8988T (cell line): ENCODE results near the gene NPIPB13.
"Not testable (repeated sequence)": the region's sequence is repeated elsewhere in the genome, so short reads cannot be mapped to it uniquely, and the experiment has no call there.

Experiments used
- DNase-seq: peaks from one replicate; pipeline ENCODE4 v3.0.0; 2011

The NPIPB13 gene

DNA sequence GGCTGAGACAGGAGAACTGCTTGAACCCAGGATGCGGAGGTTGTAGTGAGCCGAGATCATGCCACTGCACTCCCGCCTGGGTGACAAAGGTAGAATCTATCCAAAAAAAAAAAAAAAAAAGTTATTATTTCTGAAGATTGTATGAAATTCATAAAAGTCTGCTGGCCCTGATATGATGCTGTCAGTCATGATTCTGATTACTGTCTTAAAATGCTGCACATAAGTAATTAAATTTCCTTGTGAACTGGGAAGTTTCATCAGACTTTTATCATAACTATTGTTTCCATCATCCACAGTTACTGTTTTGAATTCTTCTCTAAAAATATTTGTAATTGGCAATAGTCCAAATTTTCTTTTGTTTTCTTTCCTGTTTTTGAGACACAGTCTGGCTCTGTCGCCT, at the start of gene NPIPB13:
Gene NPIPB13, minus strand, starts transcription at position 101 of the 400 bp plus-strand sequence. CDS start 2,906 bp downstream, outside the sequence.
- DNase-seq = not testable (repeated sequence)

DNA sequence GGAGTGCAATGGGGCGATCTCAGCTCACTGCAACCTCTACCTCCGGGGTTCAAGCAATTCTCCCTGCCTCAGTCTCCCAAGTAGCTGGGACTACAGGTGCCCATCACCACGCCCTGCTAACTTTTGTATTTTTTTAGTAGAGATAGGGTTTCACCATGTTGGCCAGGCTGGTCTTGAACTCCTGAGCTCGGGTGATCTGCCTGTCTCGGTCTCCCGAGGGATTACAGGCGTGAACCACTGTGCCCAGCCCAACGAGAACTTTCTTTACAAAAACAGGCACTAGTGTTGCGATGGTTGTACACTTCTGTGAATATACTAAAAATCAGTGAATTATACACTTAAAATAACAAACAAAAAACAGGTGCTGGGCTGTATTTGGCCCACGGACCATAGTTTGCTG, 34.1 kb upstream of the NPIPB13 start:
- DNase-seq = not testable (repeated sequence)

DNA sequence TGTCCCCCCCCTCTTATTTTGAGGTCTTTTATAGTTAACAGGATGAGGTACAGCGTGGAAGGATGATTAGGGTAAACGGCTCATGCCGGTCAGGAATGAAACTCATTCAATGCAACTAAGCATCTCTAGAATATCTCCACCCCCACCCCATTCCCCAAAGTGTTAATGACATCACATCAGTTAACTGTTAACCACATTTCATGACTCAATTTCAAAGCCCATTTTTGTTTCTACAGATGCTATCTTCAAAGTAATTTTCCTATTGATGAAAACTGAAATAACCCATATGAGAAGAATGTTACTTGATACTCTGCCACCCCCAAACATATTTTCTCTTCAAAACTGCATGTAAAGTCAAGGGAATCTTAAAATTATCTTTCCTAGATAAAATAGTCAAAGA, 30.2 kb upstream of the NPIPB13 start:
- not testable (repeated sequence) for DNase-seq

DNA sequence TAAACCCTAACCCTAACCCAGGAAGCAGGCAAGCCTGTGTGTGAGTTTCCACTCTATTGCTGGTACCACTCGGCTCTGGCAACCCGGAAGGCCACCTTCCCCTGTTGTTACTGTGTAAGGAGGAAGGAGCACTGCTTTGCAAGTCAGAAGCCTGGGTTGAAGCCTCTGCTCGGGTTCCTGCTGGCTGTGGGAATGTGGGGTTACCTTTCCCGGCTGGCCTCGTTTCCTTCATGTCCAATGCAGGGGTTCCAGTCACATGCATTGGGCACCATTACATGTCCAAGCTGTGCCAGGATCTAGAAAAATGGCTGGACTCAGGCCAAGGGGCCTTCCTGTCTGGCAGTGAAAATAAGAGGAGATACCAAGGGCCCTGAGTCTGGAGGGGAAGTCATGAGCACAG, 31.2 kb downstream of the NPIPB13 start:
- not testable (repeated sequence) for DNase-seq

DNA sequence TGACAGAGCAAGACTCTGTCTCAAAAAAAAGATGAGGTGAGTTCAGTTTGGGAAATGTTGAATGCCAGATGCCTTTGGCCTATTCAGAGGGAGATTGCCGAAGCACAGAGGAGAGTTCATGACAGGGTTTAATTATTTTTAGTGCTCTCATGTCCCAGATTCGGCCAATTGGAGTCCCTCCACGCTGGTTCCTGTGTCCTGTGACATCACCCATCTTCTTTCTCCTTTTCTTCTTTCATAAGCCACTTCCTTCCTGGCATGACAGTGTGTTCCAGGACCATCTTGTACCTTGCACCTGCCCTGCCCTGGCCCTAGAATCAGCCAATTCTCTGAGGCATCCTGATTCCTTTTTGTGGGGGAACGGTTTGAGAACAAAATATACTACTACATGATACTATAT, 36.9 kb downstream of the NPIPB13 start:
- DNase-seq = not testable (repeated sequence)

DNA sequence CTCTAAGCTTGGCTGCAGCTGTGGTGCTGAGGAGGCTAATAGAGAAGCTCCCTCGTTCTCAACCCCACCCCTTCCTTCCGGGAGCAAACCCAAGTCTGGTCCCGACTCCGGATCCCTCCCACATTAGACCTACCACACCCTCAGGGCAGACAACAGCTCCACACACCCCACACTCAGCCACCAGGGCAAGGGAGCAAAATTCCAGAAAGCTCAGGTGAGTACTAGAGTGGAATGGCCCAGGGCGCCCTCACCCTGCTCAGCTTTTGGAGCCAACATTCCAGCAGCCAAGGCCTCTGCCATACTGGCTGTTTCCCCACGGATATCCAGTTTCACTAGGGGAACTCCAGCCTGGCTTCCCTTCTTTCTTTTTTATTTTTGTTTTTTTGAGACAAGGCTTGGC, 39.2 kb downstream of the NPIPB13 start:
- DNase-seq = not testable (repeated sequence)

DNA sequence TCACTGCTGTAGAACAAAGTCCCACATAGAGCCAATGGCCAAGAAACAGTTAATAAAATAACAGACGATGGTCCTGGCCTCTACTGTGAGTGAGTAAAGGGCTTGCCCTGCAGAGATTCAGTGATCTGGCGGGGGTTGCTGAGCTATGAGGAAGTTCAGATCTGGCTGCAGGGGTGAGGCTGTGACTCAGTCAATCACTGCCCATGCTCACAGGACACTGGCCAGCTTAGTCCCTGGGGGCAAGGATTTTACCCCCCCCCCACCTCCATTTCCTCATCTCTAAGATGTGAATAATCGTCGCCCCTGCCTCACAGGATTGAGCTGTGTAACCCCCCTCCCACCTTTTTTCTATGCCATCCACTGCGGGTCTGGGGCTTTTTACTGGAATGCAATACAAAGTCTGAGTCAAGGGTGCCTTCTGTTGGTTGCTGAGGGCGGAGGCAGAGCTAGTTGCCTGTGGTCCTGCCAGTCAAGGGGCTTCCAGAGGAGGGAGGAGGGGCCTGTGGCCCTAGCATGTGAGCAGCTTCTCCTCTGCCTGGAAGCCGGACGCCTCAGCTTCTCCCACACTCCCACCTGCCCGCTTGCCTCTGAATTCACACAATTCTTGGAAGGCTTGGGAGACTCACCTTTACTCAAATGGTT, 41.1 kb downstream of the NPIPB13 start:
- not testable (repeated sequence) for DNase-seq

DNA sequence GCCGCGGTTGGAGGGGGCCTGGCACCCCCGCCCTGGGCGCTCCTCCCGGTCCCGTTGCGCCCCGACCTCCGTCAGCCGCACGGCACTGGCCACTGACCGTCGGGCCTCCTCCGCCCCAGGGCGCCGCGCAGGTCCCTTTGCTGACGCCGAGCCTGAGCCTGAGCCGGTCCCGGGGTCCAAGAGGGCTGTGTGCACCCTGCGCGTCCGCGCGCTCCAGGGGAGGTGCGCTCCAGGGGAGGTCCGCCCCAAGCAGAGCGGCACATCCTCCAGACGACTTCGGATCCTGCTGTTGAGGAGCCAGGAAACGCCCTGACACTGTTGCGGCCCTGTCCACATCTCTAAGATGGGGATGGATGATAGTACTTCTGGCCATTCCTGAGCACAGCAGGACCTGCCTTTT, 42.0 kb downstream of the NPIPB13 start:
- DNase-seq = not testable (repeated sequence)

DNA sequence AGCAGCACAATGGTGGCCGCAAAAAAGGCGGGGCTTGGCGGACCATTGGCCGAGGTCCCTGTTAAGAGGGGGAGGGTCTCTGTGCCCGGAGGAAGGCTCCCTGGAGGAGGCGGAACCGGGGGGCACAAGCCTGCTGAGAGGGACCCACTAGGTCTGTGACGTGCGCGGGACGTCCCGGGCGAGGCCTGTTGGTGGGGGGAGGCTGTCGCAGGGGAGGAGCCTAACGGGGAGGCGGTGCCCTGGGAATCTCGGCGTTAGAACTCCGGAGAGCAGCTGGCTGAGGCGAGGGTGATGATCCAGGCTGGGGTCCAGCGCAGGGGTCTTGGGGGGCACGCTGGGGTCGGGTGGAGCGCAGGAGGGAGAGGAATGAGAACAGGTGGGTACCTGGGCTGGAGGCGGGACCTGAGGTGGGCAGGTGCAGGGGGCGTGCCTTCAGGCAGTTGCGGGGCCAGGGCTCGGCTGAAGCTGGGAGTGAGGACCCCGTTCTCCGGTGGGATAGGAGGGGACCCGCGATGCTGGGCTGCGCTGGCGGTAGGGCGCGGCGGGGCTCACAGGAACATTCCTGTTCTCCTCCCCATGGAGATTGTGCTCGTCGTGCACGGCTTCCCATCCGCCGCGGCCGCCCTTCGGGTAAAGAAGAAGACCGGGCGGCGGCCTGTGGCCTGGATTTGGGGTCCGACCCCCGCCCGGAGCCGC, 42.6 kb downstream of the NPIPB13 start:
- not testable (repeated sequence) for DNase-seq

DNA sequence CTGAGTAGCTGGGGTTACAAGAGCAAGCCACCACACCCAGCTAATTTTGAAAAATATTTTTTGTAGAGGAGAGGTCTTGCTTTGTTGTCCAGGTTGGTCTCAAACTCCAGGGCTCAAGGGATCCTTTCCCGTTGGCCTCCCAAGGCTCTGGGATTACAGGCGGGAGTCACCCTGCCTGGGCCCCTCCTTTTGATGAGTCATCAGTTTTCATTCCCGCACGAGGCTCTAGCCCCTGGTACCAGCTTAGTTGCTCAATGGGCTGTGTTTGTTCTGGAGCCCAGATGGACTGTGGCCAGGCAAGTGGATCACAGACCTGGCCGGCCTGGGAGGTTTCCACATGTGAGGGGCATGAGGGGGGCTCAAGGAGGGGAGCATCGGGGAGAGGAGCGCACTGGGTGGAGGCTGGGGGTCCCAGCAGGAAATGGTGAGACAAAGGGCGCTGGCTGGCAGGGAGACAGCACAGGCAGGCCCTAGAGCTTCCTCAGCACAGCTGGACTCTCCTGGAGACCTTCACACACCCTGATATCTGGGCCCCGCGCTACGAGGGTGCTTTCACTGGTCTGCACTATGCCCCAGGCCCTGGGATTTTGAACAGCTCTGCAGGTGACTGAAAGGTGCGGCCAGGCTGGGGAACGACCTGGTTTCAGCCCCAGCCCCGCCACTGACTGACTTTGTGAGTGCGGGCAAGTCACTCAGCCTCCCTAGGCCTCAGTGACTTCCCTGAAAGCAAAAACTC, 48.5 kb downstream of the NPIPB13 start:
- not testable (repeated sequence) for DNase-seq

DNA sequence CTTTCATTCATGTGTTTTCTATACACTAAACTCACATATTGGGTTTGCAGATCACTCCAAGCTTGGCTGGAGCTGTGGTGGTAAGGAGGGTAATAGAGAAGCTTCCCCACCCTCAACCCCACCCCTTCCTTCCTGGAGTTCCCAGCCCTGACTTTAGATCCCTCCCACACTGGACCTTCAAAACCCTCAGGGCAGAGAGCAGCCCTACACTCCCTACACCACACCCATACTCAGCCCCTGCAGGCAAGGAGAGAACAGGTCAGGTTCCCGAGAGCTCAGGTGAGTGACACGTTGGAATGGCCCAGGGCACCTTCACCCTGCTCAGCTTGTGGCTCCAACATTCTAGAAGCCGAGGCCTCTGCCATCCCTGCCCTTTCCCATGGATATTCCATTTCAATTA, 49.2 kb downstream of the NPIPB13 start, which contains the start of gene SULT1A3:
Gene SULT1A3, plus strand, starts transcription at position 207 of the 400 bp plus-strand sequence. CDS start 1,474 bp downstream, outside the sequence.
- DNase-seq = not testable (repeated sequence)
